Brain pericyte (primary cell): ENCODE results near the gene HS6ST3.

ENCODE experiments used
- DNase-seq: peaks from one replicate; pipeline ENCODE4 v3.0.0-alpha.2; 2012; ENCODE audit warnings: low read depth, low spot score

Gene HS6ST3

GRCh38 chr13:96198038-96198437 is 108.1 kb downstream of the HS6ST3 start:
- DNase-seq = no peak

DNA sequence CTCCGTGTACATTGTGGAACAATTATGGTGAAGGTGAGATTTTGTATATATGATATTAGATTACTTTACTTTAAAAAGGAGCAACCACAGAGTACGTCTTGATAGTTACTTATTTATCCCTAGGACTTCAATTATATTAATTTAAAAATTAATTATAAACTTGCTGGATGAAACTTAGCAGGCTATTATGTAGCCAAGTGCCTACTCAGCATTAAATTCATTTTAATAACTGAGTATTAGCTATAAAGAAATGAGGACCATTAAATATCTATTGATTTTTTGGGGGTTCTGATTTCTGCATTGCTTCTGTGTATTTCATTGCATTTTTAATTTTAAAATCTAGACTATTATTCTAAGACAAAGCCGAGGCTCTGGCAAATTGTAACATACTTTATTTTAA is 109.4 kb downstream of the HS6ST3 start:
- no peak for DNase-seq

DNA sequence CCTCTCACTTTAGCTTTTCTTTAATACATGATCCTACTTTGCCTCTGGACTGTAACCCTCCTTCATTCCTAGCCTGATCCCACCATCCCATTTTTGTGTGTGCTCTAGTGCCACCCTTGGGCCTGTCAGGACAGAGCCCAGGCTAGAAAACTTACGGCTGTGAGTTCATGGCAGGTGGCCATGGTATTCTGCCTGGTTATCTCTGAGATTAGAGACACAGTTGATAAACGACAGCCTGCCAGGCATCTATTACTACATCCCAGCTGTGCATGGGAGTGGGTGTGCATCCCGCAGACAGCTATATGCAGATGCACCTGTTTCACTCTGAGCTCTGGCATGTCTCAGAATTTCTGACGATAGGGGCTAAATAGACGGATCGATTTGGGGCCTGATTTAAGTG is 110.9 kb downstream of the HS6ST3 start:
- DNase-seq = no peak

DNA sequence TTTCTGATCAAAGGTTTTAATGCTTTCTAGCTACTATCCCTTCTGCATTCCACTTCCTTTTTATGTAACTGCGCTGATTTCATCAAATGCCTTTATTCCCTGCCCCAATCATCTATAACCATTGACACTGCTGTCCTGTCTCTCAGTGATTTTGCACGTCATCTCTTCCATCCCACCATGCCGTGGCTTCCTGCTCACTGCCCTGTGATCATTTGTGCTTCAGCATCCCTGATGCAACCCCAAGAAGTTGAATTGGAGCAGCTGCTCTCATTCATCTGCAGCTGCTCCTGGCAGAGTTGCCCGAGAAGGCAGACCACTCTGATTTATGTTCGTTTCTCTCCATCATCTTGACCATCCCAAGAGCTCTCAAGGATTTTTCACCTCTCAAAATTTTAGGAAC is 112.4 kb downstream of the HS6ST3 start:
- DNase-seq = no peak

DNA sequence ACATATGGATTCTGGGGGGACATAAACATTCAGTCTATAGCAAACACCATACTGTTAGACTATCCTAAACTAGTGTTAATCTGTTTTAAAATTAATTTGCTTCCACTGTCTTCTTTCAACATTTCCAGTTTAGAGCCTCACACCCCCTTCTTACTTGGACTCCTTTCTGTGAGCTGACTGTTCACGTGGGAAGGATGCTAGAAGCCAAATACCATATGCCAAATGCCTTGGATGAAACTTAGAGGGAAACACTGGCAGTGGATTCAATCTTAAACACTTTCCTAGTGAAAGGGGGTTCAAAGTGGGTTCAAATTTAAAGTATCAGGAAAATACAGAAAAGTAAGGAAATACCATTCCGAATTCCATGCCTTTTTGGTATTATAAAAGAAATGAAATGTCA is 113.6 kb downstream of the HS6ST3 start:
- DNase-seq = no peak

DNA sequence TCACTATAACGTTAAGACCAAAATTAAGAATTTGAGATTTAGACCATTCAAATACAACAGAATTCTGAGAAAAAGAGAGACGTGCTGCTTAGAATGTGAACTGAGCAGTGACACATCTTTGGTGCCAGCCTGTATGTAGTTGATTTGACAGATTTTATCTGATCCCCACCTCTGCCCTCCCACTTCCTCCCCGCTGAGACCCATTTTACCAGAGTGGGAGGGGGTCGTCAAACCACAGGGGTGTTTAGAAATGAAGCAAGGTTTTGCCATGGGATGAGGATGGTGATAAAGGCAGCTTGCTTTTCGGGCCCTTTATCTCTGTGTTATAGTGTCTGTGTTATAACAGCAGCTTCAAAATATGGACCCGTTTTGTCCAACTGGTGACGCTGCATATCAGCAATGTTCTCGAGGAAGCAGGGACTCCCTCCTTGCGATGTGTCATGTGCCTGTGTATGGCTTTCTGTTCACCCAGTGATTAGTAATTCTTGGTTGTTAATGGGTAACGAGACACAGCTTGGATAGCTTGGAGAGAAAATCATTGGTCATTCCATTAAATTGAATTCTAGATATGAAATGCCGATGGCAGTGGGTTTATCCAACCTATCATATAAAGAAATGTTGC is 125.0 kb downstream of the HS6ST3 start:
- DNase-seq = no peak

DNA sequence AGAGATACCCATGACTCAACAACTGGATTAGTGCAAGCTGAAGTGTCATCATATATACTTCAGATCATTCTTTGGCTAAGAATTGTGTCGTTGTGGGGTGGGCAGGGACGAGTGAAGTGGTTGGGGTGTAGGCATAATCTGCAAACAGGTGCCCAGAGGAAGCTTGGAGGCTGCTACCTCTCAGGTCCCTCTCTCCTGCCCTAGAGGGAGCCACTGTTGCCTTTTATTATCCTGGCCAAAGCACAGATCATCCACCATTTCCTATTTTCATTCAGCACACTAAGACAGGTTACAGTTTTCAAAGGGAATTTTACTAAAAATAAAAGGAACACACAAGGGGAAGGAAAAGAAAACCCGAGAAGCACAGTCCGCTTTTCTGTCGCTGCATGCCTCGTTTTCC is 126.6 kb downstream of the HS6ST3 start:
- no peak for DNase-seq

DNA sequence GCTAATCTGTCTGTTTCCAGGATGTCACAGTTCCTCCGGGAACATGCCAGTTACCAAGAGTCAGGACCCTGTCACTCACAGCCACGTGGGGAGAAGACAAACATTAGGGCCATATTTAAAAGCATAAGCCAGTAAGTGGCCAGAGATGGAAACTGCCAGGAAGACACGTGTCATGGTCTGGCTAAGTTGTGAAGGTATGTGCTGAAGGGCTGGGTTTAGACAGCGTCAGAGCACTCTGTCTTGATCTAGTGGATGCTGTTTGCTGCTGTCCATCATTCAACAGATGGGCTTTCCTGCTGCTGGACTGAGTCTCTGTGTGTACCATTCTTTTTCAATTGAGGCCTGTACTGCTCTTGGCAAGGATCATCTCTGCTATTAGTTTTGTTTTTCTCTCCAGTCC is 128.6 kb downstream of the HS6ST3 start:
- no peak for DNase-seq

DNA sequence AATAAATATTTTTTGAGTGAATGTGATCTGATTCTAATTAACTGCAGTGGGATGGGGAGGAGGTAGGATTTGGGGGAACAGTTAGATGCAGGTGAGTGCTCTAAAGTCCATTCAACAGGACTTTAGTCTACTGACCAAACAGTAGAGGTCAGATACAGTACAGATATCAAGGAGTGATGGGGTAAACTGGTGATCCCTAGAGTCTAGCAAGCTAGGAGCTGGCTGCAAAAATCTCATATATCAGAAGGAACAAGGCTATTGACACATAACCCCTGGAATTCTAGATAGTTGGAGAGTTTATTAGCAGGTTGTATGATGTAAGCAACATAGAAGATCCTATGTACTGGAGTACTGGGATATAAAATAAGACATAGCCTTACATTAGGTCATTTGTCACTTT is 131.6 kb downstream of the HS6ST3 start:
- DNase-seq = no peak

GRCh38 chr13:96223231-96223630 is 133.3 kb downstream of the HS6ST3 start:
- no peak for DNase-seq

GRCh38 chr13:96229356-96229755 is 139.4 kb downstream of the HS6ST3 start:
- no peak for DNase-seq

- no peak for DNase-seq
These were observed 148.3 kb downstream of the HS6ST3 start for GRCh38 chr13:96238241-96238640.

DNA sequence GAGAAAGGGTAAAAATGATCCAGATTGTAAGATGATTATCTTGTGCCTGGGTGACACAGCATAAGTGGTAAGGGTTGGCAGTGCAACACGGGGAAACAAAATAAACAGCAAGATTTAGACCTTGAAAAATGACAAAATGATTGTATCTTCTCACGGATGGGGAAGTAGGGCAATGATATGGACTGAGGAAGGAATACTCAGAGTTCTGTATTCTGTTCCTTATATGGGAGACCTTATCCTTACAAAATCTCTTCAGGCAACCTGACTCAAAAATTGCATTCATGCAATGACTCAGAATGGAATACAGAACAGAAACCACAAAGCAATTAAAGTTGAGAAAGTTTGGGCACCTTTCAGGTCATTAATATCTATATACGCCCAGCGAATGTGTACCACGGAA is 149.0 kb downstream of the HS6ST3 start:
- no peak for DNase-seq

DNA sequence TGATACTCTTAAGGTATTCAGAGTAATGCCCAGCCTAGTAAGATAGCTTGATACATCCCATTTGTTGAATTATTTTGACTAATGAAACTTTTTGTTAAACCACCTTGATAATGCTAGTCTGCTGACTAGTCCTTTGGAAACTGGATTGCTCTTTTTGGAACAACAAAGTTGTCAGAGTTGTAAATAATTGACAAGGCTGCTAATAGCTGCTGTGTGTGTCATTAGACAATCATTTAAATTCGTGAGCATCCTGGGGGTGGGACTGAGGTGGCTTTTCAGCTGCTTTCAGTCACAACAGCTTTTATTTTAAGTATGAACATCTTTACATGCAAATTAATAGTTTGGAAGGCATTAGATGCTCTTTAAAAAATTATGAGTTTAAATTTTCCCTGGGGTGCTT is 153.5 kb downstream of the HS6ST3 start:
- no peak for DNase-seq

DNA sequence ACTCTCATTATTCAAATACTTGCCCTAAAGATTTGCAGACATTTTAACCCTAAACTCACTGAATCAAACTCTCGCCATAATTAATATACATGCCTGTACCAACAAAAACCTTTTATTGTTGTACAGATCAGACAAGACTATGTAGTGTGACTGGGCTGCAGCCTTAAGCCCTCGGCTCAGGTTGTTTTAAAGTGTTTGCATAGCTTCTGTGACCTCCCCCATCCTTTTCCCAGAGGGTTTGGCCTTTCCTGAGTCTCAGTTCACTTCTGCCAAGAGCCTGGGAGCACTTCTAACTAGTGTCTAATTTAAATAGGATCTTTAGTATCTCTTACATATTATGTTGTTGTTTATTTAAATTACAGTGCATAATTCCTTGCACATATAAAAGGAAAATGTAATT is 158.2 kb downstream of the HS6ST3 start:
- DNase-seq = no peak

DNA sequence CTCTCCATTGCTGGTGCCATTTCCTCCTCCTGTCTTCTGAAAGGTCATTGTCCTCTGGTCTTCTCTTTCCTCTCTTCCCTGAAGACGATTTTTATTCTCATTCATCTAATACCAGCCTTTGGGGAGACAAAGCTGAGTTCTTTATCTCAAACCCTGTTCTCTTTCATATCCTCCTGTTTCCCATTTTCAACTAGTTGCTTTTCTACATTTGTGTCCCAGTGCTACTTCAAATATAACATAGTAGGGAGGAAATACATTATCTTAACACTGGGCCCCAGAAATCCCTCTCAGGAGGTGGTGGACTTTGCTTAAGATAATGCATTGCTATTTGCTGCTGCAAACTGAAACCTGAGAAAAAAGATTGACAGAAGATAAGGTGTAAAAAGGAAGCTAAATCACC is 159.1 kb downstream of the HS6ST3 start:
- DNase-seq = no peak

- DNase-seq = no peak
These were observed 163.0 kb downstream of the HS6ST3 start for GRCh38 chr13:96252903-96253302.

DNA sequence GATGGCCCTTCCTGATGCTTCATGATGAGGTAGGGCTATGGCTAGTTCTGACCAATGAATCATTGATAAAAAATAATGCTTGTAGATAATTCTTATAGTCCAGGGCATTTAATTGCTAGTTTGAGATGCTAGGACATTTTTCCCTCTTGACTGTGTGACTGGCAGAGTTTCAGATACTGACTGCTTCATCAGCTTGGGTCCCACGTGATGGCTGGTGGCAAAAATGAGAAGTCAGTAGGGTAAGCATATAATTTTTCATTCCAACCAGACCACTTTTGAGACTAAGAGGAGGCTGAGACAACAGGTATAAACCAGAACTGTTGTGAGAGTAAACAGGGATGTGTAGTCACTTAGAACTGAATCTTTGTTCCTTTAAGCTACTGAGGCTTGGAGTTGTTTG is 183.3 kb downstream of the HS6ST3 start:
- DNase-seq = no peak

- no peak for DNase-seq
These were observed 184.1 kb downstream of the HS6ST3 start for GRCh38 chr13:96274046-96274445.

DNA sequence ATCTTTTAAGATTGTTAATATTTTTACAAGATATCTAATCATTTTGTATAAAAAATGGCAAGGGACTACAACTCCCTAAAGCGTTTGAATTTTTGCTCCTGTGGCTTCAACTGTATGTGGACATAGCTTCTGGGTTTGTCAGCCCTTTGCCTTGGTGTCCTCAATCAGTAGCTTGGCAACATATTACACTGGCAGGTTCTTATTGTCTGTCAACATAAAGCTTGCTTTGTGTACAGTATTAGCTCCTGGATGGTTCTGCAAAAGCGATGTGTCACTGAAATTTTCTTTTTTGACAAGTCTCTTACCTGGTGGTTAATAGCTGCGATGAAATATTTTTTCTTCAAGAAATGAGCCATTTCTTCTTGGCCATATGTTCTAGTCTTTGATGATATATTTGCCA is 190.0 kb downstream of the HS6ST3 start:
- DNase-seq = no peak

DNA sequence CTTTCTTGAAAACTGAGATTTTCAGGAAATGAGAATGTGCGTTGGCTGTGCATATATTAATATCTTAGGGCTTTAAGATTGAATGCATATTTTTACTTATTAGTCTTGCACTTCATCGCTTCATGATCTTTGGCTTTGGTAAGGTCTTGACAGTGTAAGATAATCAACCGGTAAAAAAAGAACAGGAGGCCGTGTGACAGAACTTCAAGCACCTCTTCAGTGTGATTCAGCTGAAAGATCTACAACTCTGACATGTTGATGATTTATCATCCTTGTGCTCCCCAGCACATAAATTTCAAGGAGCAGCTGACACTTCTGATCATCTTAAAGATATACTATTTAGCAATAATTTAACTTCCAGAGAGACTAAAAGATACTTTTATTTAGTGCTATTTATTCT is 195.1 kb downstream of the HS6ST3 start:
- no peak for DNase-seq

- DNase-seq = no peak
These were observed 195.8 kb downstream of the HS6ST3 start for GRCh38 chr13:96285729-96286128.

GRCh38 chr13:96294930-96295881 is 205.3 kb downstream of the HS6ST3 start:
- DNase-seq = no peak
